Retina (tissue), 1 donor: ENCODE results near the gene GGPS1.
A peak's percentile ranks its signal among the peaks of the same experiment; 100 is the strongest.
"Not testable (repeated sequence)": the region's sequence is repeated elsewhere in the genome, so short reads cannot be mapped to it uniquely, and the experiment has no call there.

Source experiments
- DNase-seq: peaks from one replicate; pipeline ENCODE4 v3.0.0-alpha.2; 2016

GGPS1 gene

DNA sequence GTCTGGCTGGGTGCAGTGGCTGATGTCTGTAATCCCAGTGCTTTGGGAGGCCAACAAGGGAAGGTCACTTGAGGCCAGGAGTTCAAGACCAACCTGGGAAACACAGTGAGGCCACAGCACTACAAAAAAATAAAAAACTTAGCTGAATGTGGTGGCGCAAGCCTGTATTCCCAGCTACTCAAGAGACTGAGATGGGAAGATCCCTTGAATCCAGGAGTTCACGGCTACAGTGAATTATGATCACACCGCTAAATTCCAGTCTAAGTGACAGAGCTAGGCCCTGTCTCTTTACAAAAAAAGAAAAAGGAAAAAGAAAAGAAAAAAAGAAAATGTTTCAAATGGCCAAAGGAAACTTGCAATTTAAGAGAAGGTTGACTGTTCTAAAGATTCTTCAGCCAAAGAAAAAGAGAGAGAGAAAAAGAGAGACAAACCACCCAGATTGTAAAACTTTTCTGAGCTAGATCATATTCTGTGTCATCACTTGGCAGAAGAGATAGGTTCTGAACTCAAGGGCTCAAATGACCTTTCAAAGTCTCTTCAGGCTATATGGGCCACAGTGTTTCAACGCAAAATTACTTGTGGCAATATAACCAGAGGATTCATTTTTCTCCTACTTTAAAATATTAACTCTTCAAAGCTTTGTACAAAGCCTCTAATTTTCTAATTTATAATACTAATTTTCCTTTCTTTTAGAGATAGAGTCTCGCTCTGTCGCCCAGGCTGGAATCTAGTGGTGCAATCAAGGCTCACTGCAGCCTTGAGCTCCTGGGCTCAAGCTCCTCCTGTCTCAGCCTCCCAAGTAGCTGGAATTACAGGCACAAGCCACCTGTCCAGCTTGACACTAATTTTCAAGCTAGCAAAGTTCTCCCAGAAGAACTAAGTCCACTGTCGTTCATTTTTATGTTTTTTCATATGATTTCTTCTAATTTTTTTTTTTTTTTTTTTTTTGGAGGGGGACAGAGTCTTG is 20.9 kb upstream of the GGPS1 start:
- no peak for DNase-seq

DNA sequence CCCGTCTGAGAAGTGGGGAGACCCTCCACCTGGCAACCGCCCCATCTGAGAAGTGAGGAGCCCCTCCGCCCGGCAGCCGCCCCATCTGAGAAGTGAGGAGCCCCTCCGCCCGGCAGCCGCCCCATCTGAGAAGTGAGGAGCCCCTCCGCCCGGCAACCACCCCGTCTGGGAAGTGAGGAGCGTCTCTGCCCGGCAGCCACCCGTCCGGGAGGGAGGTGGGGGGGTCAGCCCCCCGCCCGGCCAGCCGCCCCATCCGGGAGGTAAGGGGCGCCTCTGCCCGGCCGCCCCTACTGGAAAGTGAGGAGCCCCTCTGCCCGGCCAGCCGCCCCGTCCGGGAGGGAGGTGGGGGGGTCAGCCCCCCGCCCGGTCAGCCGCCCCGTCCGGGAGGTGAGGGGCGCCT is 19.2 kb upstream of the GGPS1 start:
- not testable (repeated sequence) for DNase-seq

DNA sequence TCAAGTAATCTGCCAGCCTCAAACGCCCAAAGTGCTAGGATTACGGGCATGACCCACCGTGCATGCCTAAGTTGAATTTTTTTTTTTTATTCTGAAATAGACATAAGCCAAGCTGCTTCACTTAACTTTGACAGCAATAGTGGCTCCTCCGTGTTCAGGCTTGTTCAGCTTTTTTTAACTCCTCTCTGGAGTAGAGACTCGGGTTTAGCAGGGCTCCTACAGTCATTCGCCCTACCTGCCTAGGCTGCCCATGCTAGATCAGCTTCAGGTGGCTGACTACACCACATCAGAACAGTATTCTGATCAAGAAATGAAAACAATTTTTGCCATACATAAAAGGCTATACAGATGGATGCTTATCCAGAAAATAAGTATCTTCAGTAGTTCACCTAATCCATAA is 15.1 kb upstream of the GGPS1 start:
- DNase-seq: no peak

DNA sequence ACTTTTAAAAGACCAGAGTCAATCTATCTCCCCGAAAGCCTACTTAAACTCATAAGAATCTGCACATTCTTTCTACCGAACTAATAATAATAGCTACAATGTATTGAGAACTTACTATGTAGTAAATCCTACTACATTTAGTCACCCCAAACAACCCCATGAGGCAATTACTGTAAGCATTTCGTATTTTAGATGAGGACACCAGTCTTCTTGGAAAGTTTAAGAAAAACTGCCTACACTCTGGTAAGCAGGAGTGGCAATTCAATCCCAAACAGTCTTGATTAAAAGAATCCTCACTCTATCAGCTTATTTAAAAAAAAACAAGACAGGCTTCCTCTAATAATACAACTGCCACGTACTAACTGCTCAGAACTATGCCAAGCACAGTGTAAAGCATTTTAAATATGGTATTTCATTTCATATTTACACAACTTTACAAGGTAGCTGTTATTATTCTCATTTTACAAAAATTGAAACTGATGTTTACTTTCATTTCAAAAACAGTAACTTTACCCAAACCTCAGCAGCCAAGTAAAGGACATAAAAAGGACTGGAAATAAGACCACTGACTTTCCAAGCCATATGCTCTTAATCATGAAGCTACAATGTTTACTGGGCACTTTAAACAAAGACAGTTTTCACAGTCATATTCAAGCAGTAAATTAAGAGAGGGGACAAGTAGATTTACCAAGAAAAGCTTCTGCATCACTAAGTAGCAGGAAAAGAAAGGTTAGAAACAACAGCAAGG is 14.3 kb upstream of the GGPS1 start:
- no peak for DNase-seq

DNA sequence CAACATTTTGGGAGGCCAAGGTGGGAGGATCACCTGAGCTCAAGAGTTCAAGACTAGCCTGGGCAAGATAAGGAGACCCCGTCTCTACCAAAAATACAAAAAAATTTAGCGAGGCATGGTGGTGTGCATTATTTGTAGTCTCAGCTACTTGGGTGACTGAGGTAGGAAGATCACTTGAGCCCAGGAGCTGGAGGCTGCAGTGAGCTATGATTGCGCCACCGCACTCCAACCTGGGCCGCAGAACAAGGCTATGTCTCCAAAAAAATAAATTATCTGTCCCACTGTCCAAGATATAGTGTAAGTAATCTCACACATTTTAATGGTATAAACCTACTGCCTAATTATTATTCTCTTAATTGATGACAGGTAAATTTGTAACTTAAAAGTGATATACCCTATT is 13.2 kb upstream of the GGPS1 start:
- DNase-seq: no peak

GRCh38 chr1:235315735-235316134 is 12.6 kb upstream of the GGPS1 start:
- DNase-seq: no peak

- DNase-seq: no peak
These were observed 11.2 kb upstream of the GGPS1 start for GRCh38 chr1:235317168-235317567.

DNA sequence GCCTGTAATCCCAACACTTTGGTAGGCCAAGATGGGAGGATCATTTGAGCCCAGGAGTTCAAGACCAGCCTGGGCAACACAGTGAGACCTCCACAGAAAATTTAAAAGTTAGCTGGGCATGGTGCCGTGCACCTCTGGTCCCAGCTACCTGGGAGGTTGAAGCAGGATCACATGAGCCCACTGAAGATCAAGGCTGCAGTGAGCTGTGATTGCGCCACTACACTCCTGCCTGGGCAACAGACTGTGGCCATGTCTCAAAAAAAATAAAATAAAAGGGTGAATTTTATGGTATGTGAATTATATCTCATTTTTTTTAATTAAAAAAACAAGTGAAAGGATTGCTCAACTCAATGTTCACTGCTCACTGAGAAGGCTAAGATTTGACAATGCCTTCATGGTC is 9.1 kb upstream of the GGPS1 start:
- DNase-seq: no peak

GRCh38 chr1:235320521-235321179 is 7.7 kb upstream of the GGPS1 start:
- DNase-seq: no peak

- DNase-seq: no peak
These were observed 4.1 kb upstream of the GGPS1 start for GRCh38 chr1:235324296-235324695.

DNA sequence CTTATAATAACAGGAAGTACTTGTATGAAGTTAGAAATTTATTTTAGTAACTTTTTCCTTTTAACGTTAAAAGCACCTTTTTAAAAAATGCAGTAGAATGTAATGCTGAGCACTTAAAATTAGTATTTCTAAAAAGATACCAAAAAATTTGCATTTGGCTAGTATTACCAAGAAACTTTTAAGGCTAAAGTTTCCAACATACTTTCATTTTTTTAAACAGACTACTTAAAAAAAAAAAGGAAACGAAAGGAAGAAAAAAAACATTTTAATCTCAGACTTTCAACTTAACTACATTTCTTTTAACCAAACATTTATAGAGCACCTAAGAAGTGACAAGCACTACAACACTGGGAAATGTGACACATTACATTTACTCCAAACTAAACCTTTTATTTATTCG is 3.2 kb upstream of the GGPS1 start:
- DNase-seq: no peak

DNA sequence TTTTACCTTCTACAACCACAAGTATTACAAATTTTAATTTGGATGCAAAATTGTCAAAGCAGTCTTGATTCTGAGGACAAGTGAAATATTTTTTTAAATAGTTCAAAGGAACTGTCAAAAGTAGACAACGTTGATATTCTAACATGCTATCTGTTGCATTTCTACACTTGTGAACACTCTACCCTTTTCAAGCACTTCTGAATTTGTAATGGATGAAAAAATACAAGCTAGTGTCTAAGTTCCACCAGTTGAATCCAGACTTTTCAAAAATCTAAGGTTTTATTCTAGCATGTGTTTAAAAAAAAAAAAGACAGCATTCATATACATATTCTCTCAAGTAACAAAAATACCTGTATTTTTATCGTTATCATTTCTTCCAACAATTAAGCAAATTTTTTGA is 2.5 kb upstream of the GGPS1 start:
- DNase-seq: no peak

GRCh38 chr1:235326719-235327558 is 1.4 kb upstream of the GGPS1 start:
- DNase-seq: peak; percentile 69

DNA sequence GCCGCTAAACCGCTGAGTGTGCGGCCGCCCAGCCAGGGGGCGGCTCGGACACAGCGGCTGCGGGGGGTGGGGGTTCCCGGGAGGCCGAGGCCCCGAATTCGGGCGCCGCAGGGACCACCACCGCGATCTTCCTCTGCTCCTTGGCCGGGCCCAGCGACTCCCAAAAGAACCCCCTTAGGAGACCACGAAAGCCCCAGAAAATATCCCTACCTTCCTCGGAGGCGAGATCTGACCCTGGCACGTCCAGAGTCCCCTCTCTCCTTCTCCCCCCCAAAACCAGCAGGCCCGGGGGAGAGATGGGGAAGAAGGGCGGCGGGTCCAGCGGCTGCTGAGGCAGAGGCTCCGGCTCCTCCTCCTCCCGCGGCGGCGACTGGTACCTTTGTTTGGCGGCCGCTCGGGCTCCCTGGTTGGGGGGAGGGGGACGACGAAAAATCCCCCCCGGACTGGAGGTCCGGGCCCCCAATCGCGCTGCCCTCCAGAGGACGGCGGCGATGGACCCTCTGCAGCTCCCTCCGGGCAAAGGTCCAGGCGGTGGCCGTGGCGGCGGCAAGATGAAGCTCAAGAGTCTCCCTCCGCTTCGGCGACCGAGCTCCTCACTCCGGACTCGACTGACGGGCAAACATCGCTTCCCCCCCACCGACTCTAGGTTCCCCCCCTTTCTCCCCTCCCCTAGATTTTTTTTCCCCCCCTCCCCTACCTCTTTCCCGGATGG is 655 bp upstream of the GGPS1 start, which contains the start of gene ARID4B:
TSS of gene ARID4B (minus strand) at position 621 of the 712 bp plus-strand sequence. CDS start 1,260 bp downstream, outside the sequence.
- peak; percentile 94 for DNase-seq

DNA sequence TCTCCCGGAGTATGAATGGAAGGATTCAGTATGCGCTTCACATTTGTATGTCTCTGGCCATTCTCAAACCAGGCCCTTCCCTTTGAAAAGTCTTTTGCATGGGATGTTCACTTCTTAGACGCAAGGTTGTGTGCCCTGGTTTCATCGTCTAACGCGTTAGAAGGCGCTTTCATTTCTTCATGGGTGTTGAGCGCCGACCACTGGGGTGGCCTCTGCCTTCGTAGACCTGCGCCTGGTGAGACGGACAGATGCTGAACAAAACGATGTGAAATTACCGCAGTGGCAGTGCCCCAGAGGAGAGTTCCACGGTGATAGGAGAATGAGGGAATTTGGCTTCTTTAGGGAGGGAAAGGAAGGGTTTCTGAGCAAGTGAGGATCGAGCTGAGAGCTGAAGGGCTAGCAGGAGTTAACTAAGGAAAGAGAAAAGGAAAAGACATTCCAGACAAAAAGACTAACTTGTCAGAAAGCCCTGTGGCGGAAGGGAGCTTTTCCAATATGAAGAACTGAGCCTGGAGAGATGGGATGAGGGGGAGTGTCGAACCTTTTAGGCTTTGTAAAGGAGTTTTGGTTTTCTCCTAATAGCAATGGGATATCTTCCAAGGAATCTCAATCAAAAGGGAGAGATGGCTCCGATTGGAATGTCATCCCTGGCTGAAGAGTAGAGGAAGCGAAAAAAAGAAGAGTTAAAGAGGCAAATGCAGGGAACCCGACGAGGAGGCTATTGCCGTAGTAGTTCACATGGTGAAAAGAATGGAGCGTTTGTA is 951 bp downstream of the GGPS1 start:
- DNase-seq: no peak

GRCh38 chr1:235330918-235331285 is 2.5 kb downstream of the GGPS1 start:
- no peak for DNase-seq

DNA sequence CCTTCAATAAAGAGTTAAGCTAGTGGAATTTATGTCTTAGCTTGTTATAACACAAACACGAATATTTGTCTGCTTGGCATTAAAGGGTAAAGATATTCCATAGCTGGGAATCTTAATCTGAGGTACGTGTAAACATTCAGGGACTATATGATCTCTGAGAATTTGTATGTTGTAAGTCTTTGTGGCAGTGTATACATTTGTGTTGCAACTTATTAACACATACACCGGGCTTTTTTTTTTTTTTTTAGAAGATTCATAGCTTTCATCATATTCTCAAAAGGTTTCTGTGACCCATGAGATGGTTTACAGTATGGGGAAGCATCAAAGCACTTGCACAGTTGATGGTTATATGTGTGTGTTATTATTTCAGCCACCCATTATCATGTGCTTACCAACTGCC is 3.0 kb downstream of the GGPS1 start:
- DNase-seq: no peak

DNA sequence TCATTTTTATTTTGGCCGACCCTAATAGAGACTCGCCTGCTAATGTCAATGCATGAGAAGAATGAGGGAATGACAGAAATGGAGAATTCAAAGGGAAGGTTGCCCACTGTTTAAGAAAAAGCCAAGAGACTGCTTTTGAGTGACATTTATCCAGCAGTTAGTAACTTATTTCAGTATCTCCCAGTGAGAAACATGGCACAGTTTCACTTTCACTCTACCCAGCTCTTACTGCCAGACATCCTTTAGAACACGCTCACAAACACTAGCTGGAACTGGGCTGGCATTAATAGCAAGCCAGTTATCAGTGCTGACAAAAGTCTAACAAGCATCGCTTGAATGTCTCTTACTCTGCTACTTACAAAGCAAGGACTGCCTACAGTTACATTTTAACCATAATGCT is 8.5 kb downstream of the GGPS1 start:
- DNase-seq: no peak

DNA sequence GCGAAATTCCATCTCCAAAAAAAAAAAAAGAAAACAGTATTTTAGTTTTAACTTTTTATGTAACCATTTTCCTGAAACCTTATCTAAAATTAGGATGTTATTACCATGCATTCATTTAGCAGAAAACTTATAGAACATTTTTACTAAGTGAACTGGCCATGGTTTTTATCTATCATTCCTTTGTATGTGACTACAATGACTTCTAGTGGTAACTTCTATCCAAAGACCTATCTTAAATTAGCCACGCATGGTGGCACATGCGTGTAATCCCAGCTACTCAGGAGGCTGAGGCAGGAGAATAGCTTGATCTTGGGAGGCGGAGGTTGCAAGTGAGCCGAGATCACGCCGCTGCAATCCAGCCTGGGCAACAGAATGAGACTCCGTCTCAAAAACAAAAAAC is 11.4 kb downstream of the GGPS1 start:
- no peak for DNase-seq

DNA sequence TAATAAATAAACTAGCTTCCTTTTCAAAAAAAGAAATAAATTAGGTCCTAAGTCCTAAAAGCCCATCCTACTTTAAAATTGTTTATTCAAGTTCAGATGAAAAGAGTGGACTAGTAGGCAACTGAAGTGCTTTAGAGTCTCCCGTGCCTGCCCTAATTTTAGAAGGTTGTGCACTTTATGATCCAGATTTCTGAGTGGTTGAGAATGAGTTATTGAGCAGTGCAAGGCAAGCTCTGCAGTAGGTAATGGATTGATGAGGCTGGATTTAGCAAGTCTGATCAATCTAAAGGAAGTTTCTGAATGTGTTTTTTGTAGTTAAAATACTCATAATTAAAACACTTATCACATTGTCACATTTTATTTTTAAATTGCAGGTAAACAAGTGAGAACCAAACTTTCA is 13.0 kb downstream of the GGPS1 start:
- DNase-seq: no peak

GRCh38 chr1:235342039-235342438 is 13.7 kb downstream of the GGPS1 start:
- DNase-seq: no peak
